ENCODE data around the gene NCK1. TPM values are rescaled to one million over a fixed set of nuclear protein-coding genes. Genes with fewer than 3 reads are reported as not detected.

Gene NCK1
- total and polyA plus RNA-seq, 9 of the 15 experiments (the other 6 are each of a cell fraction or from before 2014, with no cell fraction given) = 17.3 to 30.5 (median 25.0) TPM

- no peak for TF ChIP-seq AFF4 (CRISPR knock-in tag; IDR thresholded peaks at IDR 0.05)
- peak; percentile 26; the same call in 1 of the 2 replicates for TF ChIP-seq JUN (IDR thresholded peaks at IDR 0.05; ENCODE audit: borderline replicate concordance, low read depth, low read length)
- TF ChIP-seq JUN (CRISPR knock-in tag; IDR thresholded peaks at IDR 0.05; ENCODE audit: borderline replicate concordance) = no peak
- TF ChIP-seq RUNX1 (IDR thresholded peaks at IDR 0.05; ENCODE audit: low read depth) = no peak
- TF ChIP-seq GATAD2B (IDR thresholded peaks at IDR 0.05; ENCODE audit: borderline replicate concordance) = peak; percentile 32; the same call in 1 of the 2 replicates
- TF ChIP-seq TAL1 (IDR thresholded peaks at IDR 0.05) = 0 out of 2 replicates have a peak, but pooled peaks have one; percentile 28
- TF ChIP-seq TGIF2 (CRISPR knock-in tag; IDR thresholded peaks at IDR 0.05) = no peak
- peak; percentile 43; the same call in 1 of the 2 replicates for TF ChIP-seq LEF1 (IDR thresholded peaks at IDR 0.05)
- TF ChIP-seq TAF7 (tag; IDR thresholded peaks at IDR 0.05) = no peak
- peak in 1 of 2 experiments; percentile 53; a peak in 1 of 4 replicates for TF ChIP-seq TBL1XR1 (IDR thresholded peaks at IDR 0.05; ENCODE audit: low read length in 2 of 2)
- peak; percentile 83; the same call in 1 of the 2 replicates for TF ChIP-seq MTA1 (IDR thresholded peaks at IDR 0.05; ENCODE audit: borderline replicate concordance)
- no peak for TF ChIP-seq CHAMP1 (IDR thresholded peaks at IDR 0.05)
- no peak for TF ChIP-seq MCM5 (IDR thresholded peaks at IDR 0.05; ENCODE audit: low read depth)
- no peak; a peak in 1 of 4 replicates for TF ChIP-seq FOXK2 (conservative IDR thresholded peaks at IDR 0.05 in 1 of 2, IDR thresholded peaks at IDR 0.05 in 1 of 2; ENCODE audit: low read depth in 2 of 2)
- TF ChIP-seq YY1 (IDR thresholded peaks at IDR 0.05; ENCODE audit: borderline replicate concordance in 1 of 3, control insufficient read depth in 1 of 3, extremely low read depth in 1 of 3, insufficient read depth in 3 of 3, insufficient read length in 1 of 3, insufficient replicate concordance in 2 of 3, low read depth in 1 of 3, low read length in 2 of 3) = no peak
- TF ChIP-seq HMG20B (CRISPR knock-in tag; IDR thresholded peaks at IDR 0.05) = no peak
- no peak for TF ChIP-seq SRF (CRISPR knock-in tag; IDR thresholded peaks at IDR 0.05)
- TF ChIP-seq PYGO2 (tag; IDR thresholded peaks at IDR 0.05) = no peak
- TF ChIP-seq ETV1 (tag; conservative IDR thresholded peaks at IDR 0.05; ENCODE audit: low read depth) = peak; percentile 72
- 0 out of 4 replicates have a peak, but pooled peaks of 1 of the 2 experiments have one; percentile 33 for TF ChIP-seq MLLT1 (IDR thresholded peaks at IDR 0.05)
- TF ChIP-seq ARNT (IDR thresholded peaks at IDR 0.05) = peak; percentile 27 to 58; a peak in 2 of 4 replicates
- TF ChIP-seq NCOR1 (IDR thresholded peaks at IDR 0.05) = peak; percentile 58
- no peak for TF ChIP-seq POLR2A (conservative IDR thresholded peaks at IDR 0.05)
Observed at GRCh38 chr3:136840252-136840651, 21.8 kb upstream of the NCK1 start (continued).
